ENCODE results near the gene PRDM15.

The PRDM15 gene

GRCh38 chr21:41908829-41909228, 29.7 kb upstream of the PRDM15 start:
- no peak for DNase-seq (ENCODE audit: low read depth in 2 of 2)

DNA sequence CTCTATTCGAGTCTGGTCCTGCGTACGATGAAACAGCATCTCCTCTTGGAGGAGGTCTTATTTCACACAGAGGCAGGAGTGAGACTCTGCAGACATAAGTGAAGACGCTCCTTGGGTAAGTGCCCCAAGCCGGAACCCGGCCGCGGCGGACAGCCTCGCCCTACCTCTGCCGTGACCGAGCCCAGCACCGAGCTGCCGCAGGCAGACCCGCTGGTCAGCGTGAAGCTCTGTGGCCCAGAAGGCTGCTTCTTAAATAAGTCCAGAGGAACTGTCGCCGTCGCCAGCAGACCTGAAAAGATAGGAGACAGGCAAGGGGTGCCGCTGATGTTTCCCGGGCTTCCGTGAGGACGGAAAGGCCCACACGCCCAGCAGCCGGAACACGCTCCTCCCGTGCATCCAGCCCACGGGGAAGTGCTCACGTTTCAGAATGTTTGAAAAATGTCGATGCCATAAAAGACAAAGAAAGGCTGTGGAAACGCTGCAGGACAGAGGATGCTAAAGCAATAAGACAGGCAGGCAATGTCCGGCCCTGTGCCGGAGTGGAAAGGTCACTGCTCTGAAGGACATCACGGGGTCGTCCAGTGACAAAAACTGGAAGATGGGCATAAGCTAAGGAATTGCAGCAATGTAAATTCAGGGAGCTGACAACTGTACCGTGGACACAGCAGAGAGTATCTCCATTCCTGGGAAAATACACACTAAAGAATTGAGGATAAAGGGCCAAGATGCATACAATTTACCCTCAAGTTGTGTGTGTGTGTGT, 28.5 kb upstream of the PRDM15 start:
- DNase-seq (ENCODE audit: low read depth in 2 of 2), result no peak

GRCh38 chr21:41906770-41907169, 27.6 kb upstream of the PRDM15 start:
- DNase-seq (ENCODE audit: low read depth in 2 of 2), result no peak

GRCh38 chr21:41903559-41904351, 24.6 kb upstream of the PRDM15 start:
- DNase-seq (ENCODE audit: low read depth in 2 of 2), result no peak

DNA sequence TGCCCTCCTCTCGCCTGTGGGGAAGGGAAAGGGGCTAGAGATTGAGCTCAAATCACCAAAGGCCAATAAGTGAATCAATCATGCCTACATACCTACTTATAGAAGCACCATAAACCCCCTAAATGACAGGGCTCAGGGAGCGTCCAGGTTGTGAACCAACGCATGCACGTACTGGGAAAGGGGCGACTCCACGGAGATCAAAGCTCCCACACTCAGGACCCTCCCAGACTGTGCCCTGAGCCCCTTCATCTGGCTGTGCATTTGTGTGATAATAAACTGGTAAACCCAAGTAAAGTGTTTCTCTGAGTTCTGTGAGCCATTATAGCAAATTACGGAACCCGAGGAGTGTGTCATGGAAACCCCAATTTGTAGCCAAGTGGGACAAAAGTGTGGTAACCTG, 23.8 kb upstream of the PRDM15 start:
- no peak for DNase-seq (ENCODE audit: low read depth in 2 of 2)

- DNase-seq (ENCODE audit: low read depth in 2 of 2), result no peak
These were observed 22.6 kb upstream of the PRDM15 start for GRCh38 chr21:41901782-41902181.

DNA sequence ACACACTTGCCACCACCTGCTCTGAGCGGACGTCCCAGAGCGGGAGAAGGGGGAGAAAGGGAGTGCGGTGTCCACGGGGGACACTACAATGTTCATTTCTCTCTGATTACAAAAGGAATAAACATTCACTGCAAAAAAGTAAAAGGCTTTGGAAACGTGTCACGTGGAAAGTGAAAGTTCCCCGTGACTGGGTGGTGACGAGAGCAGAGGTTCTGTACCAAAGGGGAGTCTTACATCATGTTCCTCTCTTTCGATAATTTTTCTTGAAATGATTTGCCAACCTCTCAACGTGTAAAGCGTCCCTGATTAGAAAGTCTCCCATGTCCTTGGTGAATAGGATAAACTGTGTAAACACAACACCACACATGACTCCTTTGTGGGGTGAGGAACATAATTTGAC, 22.0 kb upstream of the PRDM15 start:
- DNase-seq (ENCODE audit: low read depth in 2 of 2), result peak; percentile 32 to 39

- DNase-seq (ENCODE audit: low read depth in 2 of 2), result no peak
These were observed 21.3 kb upstream of the PRDM15 start for GRCh38 chr21:41900401-41900800.

DNA sequence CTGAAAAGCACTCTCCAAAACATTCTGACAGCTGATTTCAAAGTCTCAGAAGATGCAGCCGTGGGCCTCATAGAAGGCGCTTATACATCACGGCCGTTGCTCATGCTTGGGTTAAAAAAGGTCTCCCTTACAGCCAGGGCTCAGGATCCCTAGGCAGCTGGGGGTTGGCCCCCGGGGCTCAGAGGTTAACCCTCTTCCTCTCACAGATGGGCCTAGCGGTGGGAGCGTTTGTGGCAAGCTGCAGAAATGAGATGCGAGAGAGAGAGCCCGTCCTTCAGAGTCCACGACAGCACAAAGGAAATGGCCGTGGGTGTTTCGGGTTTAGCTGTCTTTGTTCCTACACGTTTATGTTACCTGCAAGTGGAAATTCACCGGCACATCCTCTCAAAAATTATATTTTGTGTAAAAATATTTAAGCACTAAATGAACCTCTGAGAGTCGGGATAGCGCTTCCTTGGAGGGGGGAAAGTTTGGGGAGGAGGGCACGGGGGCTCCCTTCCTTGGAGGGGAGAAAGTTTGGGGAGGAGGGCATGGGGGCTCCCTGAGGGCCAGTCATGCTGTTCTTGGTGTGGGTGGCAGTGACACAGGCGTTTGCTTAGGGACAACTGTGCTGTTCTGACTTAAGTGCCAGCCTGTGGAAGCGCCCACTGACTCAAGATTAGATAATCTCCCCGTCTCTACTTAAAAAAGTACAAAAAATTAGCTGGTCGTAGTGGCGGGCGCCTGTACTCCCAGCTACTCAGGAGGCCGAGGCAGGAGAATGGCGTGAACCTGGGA, 20.5 kb upstream of the PRDM15 start:
- DNase-seq (ENCODE audit: low read depth in 2 of 2), result peak; percentile 52 to 62

DNA sequence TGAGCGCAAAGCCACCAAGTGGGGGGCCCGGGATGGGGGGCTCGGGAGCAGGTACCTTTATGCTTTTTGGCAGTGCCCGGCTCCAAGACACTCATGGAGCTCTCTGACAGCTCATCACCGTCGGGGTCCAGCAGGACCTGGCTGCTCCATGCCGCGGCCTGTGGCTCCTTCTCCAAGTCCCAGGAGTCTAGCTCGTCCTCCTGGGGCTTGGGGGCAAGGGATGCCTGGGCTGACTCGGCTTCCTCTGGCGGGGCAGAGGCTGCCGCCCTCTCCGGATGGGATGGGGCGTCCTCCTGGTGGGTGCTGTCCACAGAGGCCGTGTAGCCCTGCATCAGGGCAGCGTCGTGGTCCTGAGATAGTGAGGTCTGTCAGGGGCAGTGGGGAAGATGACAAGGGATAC, 19.9 kb upstream of the PRDM15 start:
- DNase-seq (ENCODE audit: low read depth in 2 of 2), result no peak

GRCh38 chr21:41897700-41898099, 18.6 kb upstream of the PRDM15 start:
- DNase-seq (ENCODE audit: low read depth in 2 of 2), result no peak

- DNase-seq (ENCODE audit: low read depth in 2 of 2), result no peak
These were observed 18.0 kb upstream of the PRDM15 start for GRCh38 chr21:41897047-41897669.

DNA sequence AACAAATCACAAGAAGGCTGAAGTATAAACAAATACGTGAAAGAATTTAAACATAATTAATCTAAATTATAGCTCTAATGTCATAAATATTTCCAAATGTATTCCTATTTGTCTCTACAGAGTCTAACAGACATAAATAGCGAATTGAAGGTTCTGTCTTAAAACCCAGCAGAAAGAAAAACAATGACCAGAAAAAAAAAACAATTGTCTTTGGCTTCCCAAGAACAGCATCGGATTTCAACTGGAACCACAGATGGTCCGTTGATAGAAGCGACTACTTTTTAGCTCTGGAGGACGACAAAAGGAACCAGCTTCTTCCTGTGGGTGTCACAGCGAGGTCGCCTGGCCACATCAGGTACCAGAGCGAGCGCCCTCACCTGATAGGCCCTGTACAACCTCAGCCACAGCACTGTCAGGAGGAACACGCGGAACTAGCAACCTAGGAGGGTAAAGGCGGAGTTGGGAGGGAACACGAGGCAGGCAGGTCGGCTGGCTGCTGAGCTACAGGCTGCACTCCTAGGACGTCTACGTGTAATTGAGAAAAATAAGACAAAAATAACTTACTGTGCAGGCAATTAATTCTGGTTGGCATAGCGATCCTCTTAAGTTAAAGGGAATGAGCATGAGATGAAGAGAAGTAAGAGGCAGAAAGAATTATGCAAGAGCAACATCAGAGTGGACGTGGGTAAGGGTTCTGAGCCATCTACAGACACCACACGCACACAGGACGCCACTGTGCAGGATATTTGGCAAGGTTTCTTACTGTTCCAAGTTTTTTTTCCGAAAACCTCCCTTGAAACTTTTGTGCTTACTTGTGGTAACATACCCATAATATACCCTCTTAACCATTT, 16.7 kb upstream of the PRDM15 start:
- peak in 1 of 2 donors; percentile 27 for DNase-seq (ENCODE audit: low read depth in 2 of 2)

DNA sequence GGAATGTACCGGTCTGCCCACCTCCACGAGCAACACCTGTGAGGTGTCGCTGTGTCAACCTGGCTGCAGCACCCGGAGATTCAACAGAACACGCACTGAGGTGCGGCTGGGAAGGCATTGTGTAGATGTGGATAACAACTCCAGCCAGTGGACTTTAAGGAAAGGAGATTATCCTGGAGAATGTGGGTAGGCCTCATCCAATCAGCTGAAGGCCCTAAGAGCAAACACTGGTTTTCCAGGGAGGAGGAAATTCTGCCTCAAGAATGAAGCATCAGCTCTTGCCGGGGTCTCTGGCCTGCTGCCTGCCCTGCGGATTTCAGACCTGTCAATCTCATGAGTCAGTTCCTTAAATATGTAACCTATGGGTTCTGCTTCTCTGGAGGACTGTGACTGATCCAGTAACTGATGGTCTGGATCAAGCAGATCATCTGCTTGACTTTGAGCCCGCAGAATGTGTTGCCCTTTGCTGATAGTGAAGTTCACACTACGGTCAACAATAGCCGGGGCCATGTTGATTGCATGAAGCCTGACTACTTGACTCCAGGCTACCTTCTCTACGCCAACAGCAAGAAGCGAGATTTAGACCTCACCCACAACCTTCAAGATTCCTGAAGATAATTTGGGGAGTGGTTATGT, 15.9 kb upstream of the PRDM15 start:
- no peak for DNase-seq (ENCODE audit: low read depth in 2 of 2)

DNA sequence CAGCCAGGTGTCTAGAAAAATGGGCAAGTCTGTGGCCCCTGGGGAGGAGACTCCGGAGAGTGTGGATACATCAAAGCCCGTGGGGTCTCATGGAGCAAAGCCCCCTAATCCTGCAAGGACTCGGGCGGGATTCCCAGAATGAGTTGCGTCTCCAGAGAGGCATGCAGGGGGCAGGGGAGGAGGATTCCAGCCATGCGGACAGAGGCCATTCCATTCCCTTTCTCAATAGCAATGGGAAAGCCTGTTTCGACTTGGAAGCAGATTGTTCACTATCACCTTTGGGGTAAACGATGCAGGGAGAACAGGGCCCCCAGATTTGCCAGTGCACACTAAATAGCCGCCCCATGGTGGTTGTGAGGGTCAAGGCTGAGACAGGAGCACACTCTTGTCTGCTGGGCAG, 15.4 kb upstream of the PRDM15 start:
- no peak for DNase-seq (ENCODE audit: low read depth in 2 of 2)

- no peak for DNase-seq (ENCODE audit: low read depth in 2 of 2)
These were observed 13.6 kb upstream of the PRDM15 start for GRCh38 chr21:41892726-41893125.

- no peak for DNase-seq (ENCODE audit: low read depth in 2 of 2)
These were observed 12.0 kb upstream of the PRDM15 start for GRCh38 chr21:41891132-41891531.

- DNase-seq (ENCODE audit: low read depth in 2 of 2), result no peak
These were observed 11.2 kb upstream of the PRDM15 start for GRCh38 chr21:41890355-41890754.

GRCh38 chr21:41888749-41889376, 9.7 kb upstream of the PRDM15 start:
- DNase-seq (ENCODE audit: low read depth in 2 of 2), result no peak

GRCh38 chr21:41887667-41888066, 8.5 kb upstream of the PRDM15 start:
- no peak for DNase-seq (ENCODE audit: low read depth in 2 of 2)

Measured in stimulated activated CD4-positive, alpha-beta T cell treated with anti-CD3 and anti-CD28 coated beads, Interleukin-15, amount 100 ng/mL, for 48 hours (primary cell).